ENCODE data around the gene TCEA2.

DNA sequence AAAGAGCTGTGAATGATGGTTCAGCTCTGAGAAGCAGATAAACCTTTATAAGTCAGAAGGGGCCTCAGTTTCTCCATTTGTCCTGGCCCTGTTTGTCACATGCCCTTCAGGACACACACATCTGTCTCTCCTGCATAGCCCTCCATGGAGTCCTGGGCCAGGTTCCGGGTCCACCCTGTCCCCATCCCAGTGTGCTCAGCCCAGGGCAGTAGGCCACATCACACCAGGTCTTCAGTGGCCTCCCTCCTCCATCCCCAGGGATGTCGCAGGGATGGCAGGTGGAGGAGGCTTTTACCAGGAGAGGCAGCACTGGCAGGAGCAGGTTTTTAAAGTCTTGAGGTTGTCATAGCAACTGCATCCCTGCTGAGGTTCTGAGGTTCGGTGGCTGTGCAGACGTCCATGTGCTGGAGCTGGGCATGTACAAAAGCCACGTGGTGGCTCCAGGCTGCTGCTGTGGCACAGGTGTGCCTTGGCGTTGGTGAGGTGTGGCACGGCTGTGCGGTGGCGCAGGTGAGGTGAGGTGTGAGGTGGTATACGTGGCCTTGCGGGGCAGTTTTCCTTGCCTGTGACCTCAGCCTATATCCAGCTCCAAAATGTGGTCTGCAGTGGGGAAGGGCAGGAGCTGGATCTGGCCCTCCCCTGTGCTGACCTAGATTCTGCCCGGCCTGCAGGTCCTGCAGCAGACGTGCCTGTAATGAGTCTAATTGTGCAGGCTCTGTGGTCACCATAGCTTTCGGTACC, 52.3 kb downstream of the TCEA2 start:
- TF ChIP-seq, protein P1, sequence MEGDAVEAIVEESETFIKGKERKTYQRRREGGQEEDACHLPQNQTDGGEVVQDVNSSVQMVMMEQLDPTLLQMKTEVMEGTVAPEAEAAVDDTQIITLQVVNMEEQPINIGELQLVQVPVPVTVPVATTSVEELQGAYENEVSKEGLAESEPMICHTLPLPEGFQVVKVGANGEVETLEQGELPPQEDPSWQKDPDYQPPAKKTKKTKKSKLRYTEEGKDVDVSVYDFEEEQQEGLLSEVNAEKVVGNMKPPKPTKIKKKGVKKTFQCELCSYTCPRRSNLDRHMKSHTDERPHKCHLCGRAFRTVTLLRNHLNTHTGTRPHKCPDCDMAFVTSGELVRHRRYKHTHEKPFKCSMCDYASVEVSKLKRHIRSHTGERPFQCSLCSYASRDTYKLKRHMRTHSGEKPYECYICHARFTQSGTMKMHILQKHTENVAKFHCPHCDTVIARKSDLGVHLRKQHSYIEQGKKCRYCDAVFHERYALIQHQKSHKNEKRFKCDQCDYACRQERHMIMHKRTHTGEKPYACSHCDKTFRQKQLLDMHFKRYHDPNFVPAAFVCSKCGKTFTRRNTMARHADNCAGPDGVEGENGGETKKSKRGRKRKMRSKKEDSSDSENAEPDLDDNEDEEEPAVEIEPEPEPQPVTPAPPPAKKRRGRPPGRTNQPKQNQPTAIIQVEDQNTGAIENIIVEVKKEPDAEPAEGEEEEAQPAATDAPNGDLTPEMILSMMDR (IDR thresholded peaks at IDR 0.05) = no peak
- TF ChIP-seq POLR2A (IDR thresholded peaks at IDR 0.05) (no peak), EP300 (IDR thresholded peaks at IDR 0.05; ENCODE audit: low read depth) (no peak), POLR2AphosphoS5 (IDR thresholded peaks at IDR 0.05) (no peak)
